H1 (cell line): ENCODE results near the gene MYBPC2.

Experiments used
- KDM1A ChIP-seq: fragments of 200-600, 300-600 bp; sonication (generic); IDR thresholded peaks from 2 replicates; pipeline ENCODE4 v1.7.1; 2016; ENCODE audit warnings: mild to moderate bottlenecking, low read length, borderline replicate concordance
- POLR2A ChIP-seq, 2 experiments: IDR thresholded peaks; 1 replicate in 1 of 2; 2 replicates in 1 of 2; pipeline ENCODE4 v1.6.1; 2011; ENCODE audit warnings: low read depth in 2 of 2, low read length in 2 of 2, mild to moderate bottlenecking in 2 of 2; ENCODE audit errors: control extremely low read depth in 1 of 2
- TF ChIP-seq, protein P1 (sequence below), 3 experiments: IDR thresholded peaks; 1 replicate in 2 of 3; 2 replicates in 1 of 3; pipeline versions ENCODE4 v1.5.1 to v1.6.1; 2011; ENCODE audit warnings: low read length in 3 of 3, mild to moderate bottlenecking in 3 of 3, inconsistent platforms in 2 of 3, low read depth in 1 of 3, moderate library complexity in 1 of 3; ENCODE audit not compliant: insufficient read depth in 1 of 3; ENCODE audit errors: control extremely low read depth in 1 of 3

DNA sequence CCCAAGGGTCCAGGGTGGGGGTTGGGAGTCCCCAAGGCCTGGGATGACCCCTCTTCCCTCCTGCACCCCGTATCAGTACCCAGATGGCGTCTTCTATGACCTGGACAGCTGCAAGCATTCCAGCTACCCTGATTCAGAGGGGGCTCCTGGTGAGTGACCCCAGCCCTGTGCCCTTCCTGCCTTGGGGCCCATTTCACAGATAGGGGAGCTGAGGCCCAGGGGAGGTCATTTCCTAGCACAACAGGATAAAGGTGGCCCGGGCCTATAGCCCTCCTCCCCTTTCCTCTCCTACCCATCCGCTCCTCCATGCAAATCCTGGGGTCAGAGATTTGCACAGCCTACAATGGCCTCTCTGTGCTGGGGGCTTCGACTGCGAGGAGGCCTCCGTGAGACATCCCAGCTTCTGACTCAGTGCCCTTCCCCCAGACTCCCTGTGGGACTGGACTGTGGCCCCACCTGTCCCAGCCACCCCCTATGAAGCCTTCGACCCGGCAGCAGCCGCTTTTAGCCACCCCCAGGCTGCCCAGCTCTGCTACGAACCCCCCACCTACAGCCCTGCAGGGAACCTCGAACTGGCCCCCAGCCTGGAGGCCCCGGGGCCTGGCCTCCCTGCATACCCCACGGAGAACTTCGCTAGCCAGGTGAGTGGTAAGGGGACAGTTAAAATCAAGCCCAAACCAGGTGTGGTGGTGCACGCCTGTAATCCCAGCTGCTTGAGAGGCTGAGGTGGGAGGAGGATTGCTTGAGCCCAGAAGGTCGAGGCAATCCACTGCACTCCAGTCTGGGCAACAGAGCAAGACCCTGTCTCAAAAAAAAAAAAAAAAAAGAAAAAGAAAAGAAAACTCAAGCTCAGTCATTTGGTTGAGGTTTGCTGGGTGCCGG, 10.1 kb upstream of the MYBPC2 start:
- TF ChIP-seq KDM1A (no peak), POLR2A (IDR thresholded peaks at IDR 0.05; ENCODE audit: control extremely low read depth in 1 of 2, low read depth in 2 of 2, low read length in 2 of 2) (no peak)
- TF ChIP-seq, protein P1, sequence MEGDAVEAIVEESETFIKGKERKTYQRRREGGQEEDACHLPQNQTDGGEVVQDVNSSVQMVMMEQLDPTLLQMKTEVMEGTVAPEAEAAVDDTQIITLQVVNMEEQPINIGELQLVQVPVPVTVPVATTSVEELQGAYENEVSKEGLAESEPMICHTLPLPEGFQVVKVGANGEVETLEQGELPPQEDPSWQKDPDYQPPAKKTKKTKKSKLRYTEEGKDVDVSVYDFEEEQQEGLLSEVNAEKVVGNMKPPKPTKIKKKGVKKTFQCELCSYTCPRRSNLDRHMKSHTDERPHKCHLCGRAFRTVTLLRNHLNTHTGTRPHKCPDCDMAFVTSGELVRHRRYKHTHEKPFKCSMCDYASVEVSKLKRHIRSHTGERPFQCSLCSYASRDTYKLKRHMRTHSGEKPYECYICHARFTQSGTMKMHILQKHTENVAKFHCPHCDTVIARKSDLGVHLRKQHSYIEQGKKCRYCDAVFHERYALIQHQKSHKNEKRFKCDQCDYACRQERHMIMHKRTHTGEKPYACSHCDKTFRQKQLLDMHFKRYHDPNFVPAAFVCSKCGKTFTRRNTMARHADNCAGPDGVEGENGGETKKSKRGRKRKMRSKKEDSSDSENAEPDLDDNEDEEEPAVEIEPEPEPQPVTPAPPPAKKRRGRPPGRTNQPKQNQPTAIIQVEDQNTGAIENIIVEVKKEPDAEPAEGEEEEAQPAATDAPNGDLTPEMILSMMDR (IDR thresholded peaks at IDR 0.05; ENCODE audit: control extremely low read depth in 1 of 3, insufficient read depth in 1 of 3, low read depth in 1 of 3, low read length in 3 of 3) = no peak
